ENCODE measurements around the gene DLG2.
"Not testable (repeated sequence)": the region's sequence is repeated elsewhere in the genome, so short reads cannot be mapped to it uniquely, and the experiment has no call there.

GRCh38 chr11:85670949-85671663, 44.0 kb upstream of the DLG2 start:
- TF ChIP-seq POLR2A (IDR thresholded peaks at IDR 0.05; ENCODE audit: low read depth, low read length); POLR2AphosphoS5 (IDR thresholded peaks at IDR 0.05; ENCODE audit: low read depth, low read length); TAF1 (IDR thresholded peaks at IDR 0.05; ENCODE audit: low read depth, low read length); SPI1 (IDR thresholded peaks at IDR 0.05; ENCODE audit: low read depth, low read length); POU2F2 (IDR thresholded peaks at IDR 0.05; ENCODE audit: low read depth, low read length); PAX5 (IDR thresholded peaks at IDR 0.05; ENCODE audit: insufficient read depth, low read length, severe bottlenecking): not testable (repeated sequence)

All from GM12891 (cell line).